Stimulated activated CD8-positive, alpha-beta memory T cell treated with anti-CD3 and anti-CD28 coated beads, Interleukin-7, amount 100 ng/mL, for 1 hour (primary cell): ENCODE measurements around the gene DEGS2.

ENCODE experiments used
- DNase-seq, 2 donors: peaks; one replicate each; pipeline ENCODE4 v3.0.0-alpha.2; 2020; ENCODE audit warnings: low read depth in 2 of 2

Gene DEGS2

DNA sequence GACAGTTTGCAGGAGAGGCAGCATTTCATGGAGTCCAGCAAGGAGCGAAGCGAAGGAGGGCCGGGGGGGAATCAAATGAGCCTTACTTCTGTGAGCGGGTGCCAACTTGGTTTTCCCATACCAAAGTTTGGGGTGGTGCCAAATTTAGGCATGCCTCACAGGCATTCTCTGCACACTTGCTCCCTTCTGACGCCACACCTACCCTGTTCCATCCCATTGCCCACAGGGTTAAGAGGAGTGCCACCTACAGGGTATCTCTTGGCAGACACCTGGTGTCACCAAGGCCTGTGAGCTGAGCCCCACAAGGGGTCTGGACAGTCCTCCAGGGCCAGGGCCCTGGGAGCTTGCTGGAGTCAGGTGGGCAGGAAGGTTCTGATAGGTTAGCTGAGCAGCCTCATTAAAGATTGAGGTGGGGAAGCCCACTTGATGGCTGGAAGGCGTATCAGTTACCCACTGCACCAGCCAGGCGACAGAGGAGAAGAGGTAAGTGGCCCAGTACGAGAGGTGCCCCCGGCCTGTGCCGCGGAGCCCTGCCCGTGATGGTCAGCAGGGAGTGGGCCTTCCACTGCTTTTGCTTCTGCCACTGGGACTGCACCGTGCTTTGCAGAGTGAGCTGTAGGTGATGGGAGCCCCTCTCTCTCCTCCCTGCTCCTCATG is 45.2 kb downstream of the DEGS2 start:
- no peak for DNase-seq

DNA sequence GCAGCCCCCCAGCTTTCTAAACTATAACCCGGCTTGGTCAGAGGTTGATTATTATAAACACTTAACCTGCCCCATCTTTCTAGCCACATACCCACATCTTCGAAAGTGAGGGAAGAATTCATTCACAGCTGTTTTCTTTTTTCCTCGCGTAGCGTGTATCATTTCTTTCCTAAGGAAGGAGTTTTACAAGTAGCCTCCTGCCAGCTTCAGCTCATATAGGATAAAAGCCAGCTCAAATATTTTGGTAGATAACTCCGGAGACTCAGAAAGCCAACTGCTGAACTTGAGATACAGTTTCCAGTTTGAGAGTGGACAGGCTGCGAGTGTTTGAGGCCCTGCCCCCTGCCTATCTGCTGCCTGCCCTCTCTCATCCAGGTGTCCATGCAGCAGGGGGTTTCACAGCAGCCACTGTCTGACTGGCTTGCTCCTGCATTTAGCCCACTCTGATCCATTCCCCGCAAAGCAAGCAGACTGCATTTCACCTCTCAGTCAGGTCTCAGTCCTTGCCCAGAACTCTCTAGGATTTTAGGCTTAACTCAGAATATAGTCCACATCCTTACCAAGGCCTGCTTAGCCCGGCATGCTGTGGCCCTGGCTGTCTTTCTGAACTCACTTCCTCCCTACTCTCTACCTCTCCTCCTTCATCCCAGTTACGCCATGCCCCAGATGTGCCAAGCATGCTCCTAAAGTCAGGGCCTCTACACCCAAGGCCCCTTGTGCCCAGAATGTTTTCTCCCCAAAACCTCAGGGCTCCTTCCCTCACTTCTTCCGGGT is 47.3 kb downstream of the DEGS2 start:
- no peak for DNase-seq

DNA sequence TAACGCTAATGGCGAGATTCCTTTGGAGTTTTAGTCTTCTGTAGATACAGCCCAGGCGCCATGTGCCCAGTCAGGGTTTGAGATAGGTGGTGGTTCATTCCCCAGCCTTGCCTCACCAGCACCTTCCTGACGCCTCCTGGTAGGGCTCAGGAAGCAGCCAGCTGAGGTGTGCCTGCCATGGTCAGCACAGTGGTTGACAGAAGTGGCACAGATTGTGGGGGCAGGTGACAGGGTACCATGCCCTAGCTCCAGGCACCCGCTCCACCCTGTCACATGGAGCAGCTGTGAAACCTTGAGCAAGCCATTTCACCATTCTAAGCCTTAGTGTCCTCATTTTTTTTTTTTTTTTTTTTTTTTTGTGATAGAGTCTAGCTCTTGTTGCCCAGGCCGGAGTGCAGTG is 48.6 kb downstream of the DEGS2 start:
- no peak for DNase-seq

DNA sequence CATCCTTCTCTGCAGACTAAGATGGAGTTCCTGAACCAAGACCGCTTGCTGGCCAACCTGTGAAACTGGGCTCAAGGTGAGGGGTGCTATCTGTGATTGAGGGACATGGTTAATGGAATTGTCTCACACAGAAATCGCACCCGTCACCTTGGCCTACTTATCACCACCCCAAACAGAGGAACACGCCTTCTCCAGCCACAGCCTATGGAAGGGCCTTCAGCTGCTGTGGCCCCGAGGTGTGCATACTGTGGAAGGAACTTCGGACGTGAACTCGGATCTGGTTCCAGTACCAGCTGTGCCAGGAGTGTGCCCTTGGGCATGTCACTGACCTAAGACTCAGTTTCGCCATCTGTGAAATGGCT is 49.9 kb downstream of the DEGS2 start:
- no peak for DNase-seq

DNA sequence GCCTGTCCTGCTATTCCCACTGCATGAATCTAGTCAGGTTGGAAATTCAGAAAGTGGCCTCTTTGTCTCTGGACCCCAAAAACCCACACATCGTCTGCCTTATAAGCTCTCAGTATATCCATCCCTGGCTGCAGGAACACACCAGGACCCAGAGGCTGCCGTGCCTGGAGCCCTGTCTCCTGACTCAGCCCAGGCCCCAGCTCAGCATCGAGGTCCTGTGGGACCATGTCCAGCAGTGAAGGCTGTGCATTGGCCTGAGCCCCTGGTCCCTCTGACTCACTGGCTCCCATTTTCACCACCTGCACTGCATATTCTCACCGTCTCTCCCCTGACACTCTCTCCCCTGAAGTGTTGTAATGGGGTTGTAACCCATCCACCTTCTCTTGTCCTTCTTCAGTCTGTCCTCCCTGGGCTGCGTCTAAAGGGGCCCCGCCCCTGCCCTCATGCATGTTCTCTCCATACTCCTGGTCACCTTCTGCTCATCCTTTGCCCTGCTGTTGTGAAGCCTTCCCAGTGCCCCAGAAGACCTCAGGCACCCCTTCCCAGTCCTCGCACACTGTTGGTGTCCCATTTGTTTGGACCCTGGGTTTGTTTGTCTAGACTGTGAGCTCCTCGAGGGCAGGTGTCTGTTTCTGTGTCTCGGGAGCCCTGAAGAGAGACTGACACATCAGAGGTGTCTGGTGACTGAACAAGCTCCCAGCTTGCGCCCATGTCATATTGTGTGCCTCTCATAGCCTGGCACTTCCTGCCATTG is 50.4 kb downstream of the DEGS2 start:
- no peak for DNase-seq

DNA sequence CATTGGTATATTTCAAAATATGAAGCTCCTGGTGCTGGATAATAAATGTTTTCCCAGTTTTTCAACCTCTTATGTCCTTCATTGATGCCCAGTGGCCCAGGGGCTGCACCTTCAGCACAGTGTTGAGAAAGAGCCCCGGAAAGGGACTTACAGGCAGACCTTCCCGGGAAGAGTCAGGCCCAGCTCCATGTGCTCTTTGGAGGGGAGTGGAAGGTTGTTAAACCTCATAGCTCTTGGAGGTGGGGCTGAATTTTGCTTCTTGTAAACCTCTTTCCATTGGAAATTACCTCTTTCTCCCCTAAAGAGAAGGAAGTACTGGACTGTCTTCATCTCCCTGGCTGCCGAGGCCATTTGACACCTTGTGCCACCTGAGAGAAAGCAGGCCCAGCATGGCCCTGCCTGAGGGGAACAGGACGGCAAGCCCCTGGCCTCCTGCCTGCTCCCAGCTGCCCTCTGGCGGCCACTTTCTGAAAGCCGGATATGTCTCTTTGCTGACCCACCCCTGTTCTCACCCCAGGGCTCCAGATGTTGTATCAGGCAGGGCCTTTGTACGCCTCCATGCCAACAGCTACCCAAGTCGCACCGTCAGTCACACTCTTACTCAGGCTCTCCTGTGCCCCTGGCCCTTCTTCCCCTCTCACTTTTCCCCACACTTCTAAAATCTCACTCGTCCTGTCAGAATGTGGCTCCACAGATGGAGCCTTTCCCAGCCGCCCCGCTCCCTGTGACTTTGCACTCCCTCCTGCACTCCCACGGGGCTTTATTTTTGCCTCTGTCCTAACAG is 51.2 kb downstream of the DEGS2 start:
- peak; percentile 67 to 85 for DNase-seq

DNA sequence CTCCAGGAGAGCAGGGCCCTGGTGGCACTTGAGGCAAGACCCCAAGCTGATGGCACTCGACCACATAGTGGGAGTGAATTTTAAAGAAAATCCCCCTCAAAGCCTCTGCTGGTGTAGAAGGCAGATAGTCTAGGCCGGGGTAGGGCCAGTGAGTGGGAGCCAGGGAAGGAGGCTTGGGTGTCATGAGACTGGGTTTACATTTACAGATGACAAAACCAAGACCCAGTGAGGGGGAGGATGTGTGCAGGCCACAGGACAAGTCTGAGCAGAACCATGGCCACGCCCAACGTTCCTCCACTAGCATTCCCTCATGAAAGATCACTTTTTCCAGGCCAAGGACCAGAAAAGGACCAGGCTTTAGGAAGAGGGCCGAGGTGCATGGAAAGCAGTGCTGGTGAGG is 52.2 kb downstream of the DEGS2 start:
- DNase-seq = no peak

DNA sequence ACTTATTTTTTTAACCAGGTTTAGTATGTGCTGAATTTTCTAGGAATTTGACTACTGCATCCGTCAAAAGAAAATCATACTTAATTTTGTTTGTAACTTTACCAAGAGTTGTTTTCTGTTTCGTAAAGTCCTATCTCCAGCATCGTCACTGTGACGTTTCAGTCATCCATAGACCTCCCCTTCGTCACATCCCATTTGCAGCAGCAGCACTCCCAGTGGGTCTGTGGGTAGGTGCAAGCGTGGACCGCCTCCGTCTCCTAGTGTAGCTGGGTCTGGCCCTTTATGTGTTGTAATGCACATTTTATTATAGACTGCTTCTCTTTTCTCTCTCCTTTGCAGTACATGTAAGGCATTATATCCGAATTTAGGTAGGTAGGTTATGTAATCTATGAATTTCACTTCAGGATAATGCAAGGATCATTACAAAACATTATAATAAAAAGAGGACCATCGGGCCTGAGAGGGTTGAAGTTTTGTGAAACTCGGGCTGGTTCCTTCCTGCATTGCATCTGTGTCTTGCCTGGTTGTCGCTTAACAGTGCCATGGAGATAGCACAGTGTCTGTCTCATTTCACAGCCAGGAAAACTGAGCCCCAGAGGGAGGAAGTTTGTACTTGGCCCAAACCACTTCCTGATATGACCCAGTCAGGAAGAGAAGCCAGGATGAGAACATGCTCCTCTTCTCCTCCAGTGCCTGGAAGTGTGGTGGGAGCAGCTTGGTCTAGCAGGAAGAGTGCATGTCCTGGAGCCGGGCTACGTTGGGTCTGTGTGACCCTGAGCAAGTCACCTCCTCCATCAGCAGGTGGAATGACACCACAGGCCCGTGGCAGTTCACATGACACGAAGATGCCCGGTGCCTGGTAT is 53.0 kb downstream of the DEGS2 start:
- DNase-seq = no peak

DNA sequence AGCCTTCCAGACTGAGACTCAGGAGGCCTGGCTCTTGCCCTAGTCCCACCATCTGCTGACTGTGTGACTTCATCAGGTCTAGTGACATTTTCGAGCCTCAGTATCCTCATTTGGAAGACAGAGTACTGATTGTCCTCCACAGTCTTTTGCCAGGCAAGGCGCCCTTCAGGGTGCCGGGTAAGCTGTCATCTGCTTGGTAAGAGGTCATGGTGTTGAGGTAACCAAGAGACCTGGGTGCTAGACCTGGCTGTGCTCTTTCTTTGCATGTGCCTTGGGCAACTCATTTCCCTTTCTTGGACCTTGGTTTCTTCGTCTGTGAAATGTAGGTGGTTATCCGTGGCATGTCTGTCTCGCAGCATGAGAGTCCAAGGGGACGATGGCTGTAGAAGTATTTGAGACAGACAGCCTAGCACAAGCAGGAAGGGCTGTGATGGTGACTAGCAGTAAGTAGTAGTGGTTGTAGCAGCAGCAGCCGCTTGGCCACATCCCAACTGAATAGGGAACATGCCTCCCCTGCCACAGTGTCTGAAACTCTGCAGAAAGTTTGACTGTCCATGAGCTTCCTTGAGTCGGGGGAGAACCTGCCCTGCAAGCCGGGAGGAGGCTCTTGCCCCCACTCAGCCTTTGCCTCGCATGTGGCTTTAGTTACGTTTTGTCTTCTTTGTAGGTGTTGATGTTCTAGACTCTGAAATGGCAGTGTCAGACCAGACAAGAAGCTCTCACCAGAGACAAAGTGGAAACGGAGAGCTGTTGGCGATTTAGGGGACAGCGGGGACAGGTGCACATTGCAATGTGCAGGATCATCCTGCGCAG is 53.9 kb downstream of the DEGS2 start:
- no peak for DNase-seq

DNA sequence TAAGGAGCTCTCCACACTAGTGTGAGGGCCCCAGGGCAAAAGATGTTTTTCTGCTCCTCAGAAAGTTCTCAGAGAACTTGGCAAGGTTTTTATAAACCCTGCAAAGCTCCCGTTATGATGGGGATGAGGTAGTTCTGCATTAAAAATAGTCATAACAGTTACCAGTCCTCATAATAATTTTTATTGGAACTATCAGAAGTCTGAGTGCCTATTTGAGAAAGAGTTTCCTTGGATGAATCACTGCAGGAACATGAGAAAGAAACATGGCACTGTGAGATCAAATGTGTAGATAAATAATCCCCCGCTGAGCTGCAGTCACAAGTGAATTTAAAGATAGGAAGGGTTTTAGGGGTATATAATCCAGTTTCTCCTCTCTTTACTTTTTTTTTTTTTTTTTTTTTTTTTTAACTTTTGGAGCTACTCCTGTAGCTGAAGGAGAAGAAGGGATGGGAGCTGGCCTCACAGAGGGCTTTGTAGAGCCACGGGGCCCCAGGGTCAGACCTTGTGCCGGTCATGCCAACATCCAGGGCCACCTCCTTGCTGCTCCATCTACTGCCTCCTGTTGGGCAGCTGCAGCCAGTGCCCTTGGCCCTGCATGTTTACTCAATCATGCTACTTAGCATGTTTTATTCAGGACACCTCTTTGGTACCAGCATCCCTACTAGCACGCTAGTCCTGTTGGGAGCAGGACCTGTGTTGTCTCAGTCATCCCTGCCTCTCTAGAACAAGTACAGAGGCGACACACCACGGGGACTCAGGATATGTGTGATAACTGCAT is 54.7 kb downstream of the DEGS2 start:
- no peak for DNase-seq

DNA sequence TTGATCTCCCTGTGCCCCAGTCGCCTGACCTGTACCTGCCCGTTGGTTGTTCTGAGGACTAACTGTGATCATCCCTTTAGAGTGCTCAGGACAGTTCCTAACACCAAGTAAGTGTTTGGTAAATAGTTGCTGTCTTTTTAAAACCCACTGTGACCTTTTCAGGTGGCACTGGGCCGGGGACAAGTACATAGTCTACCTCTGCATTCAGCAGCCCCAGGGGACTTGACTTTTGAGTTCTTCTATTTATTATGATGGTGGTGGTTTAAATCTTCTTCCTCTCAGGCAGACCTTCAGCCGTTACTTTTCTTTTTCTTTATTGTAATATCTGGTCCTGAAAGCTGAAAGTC is 55.5 kb downstream of the DEGS2 start:
- DNase-seq = no peak

DNA sequence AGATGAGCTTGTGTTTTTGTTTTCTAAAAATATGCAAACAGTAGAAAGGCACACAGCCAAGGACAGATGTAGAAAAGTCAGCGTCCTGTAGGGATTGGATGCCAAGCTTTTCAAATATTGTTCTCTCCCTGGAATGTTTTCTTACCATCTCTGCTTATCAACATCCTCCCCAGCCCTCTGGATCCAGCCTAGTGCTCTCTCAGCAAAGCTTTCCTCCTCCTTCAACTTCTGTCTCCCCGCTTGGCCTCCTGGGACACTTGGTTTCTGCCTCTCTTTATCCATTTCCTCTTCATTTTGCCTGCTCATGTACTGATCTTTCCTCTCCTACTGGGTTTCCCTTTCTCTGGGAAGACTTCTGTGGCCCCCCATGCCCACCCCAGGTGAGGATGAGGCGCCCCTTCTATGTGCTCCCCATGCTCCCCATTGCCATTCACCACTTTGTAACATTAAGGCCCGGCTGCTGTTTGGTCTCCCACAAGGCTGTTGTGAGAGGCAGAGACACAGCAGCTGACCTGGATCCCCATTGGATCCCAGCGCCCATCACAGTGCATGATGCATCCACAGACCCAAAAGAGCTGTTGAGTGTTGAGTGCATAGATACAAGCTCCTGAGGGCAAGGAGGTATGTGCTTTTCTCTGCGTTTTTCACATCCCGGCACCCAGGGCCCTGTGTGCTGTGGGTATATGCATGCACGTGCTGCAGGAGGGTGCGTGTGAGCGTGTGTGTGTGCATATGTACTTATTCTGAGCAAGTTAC is 56.0 kb downstream of the DEGS2 start:
- DNase-seq = no peak

DNA sequence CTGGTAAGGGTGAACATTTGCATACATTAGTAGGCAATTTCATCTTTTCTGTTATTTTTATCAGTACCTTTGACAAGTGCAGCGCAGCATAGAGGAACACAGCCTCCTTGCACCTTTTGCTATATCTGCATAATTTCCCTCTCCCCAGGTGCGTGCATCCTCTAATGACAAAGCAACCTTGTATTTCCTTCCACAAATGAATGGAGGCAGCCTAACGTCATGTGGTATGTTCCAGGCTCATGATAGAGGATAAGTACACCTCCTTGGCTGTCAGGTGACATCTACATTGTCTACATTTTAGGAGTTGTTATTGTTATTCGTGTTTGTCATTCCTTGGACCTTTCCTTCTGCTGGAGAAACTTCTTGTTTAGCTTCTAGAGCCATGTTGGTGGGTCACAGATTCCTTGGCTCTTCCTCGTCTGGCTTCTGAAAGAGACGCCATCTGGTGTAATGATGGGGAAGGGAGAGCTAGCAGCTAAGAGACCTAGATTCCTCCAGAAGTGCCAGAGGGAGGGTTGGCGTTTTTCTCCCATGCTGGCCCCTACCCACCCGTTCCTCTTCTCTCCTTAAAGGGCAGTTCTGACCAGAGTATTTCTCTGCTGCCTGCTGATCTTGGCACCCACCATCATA is 57.2 kb downstream of the DEGS2 start:
- no peak for DNase-seq

DNA sequence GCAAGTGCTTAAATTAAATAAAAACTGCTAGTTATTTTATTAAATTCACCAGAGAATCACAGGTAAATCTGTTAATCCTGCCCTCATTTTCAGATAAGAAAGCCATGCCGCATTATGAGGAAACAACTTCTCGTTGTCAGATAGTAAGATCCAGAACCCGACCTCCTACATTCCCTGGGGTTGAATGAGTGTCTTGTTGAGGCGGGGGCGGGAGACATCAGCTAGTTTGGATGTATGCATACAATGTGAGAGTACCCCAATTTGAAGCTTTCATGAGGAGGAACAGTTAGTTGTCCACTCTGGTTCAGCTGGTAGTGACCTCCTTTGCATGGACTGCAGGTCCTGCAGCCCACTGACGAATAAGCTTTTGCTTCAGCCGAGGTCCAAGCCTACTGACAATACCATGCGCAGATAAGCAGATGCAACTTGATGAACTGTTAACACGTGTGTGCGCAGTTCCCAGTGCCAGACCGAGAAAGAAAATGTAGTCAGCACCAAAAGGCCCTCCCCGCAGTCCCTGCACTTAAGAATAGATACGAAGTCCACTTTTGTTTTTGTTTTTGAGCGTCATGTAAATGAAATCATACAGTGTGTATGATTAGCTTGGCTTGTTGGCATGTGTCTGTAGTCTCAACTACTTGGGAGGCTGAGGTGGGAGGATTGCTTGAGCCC is 59.3 kb downstream of the DEGS2 start:
- no peak for DNase-seq

DNA sequence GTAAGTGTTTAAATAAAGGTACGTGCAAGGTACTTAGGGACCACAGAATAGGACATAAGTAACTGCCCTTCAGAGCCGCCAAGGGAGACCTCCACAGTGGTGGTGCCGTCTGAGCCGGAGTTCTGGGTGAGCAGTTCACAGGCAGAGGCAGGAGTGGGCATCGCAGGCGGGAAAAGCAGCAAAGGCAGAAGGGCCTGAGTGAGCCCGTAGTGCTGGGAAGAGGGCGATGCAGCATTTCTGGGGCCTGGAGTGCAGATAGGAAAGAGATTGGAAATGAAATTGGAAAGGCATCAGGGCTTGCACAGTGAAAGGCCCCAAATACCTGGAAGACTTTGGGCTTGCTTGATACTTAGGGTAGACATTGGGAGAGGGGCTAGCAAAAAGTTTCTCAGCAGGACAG is 61.3 kb downstream of the DEGS2 start:
- DNase-seq = no peak

DNA sequence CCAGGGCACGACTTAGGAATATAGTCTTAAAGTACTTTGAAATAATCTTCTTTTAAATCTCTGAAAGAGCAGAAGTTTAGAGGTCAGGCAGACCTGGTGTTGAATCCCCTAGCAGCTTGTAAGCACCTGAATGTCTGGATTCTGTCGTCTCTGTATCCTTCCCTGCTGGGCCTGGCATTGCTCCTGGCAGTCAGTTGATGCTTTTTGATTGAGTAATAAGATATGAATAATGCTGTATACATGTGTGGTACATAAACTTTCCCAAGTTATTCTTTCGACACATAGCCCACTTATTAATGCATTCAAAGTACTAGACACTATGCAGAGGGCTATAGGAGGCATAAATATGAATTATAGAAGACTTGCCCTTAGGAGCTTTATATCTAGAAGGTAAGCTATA is 62.8 kb downstream of the DEGS2 start:
- DNase-seq = no peak
